Hindlimb muscle (tissue), 1 donor: ENCODE data around the gene KLKB1. TPM values are rescaled to one million over a fixed set of nuclear protein-coding genes. Genes with fewer than 3 reads are reported as not detected.

Experiments
- polyA plus RNA-seq: library from polyadenylated mRNA; unstranded; fragments of 120-200 nt; gene quantifications from one replicate; pipeline ENCODE4 v1.2.1, GENCODE V29; 2013; ENCODE audit not compliant: insufficient read length

Gene KLKB1
- polyA plus RNA-seq, 1 donor = not detected

Other genes starting within 250 kb of the KLKB1 start
- gene TLR3, start 158.4 kb upstream of the KLKB1 start, polyA plus RNA-seq = 1.5 TPM
- gene FAM149A, start 122.8 kb upstream of the KLKB1 start, polyA plus RNA-seq = 6.6 TPM
- gene CYP4V2, start 35.9 kb upstream of the KLKB1 start, polyA plus RNA-seq = 6.1 TPM
- gene F11, start 38.7 kb downstream of the KLKB1 start, polyA plus RNA-seq = not detected